HepG2 (cell line): ENCODE measurements around the gene DUOXA1.

Source experiments
- HDAC2 ChIP-seq: sonication (generic); formaldehyde crosslinking; IDR thresholded peaks from 2 replicates; pipeline ENCODE4 v1.4.0; 2020; ENCODE audit warnings: missing genetic modification reagents
- TF ChIP-seq, protein P1 (sequence below): sonication (generic); formaldehyde crosslinking; IDR thresholded peaks from 2 replicates; pipeline ENCODE4 v1.9.0; 2021; ENCODE audit warnings: missing genetic modification reagents, borderline replicate concordance
- TF ChIP-seq, protein P2 (sequence below): sonication (generic); formaldehyde crosslinking; IDR thresholded peaks from 2 replicates; pipeline ENCODE4 v1.5.0; 2020; ENCODE audit warnings: mild to moderate bottlenecking, missing genetic modification reagents, moderate library complexity
- TF ChIP-seq, protein P3 (sequence below): sonication (generic); formaldehyde crosslinking; IDR thresholded peaks from 2 replicates; pipeline ENCODE4 v1.5.1; 2020; ENCODE audit warnings: missing genetic modification reagents, mild to moderate bottlenecking, borderline replicate concordance

GRCh38 chr15:45083223-45083622 is 46.5 kb downstream of the DUOXA1 start:
- TF ChIP-seq HDAC2 (CRISPR knock-in tag): no peak
- TF ChIP-seq, protein P1, sequence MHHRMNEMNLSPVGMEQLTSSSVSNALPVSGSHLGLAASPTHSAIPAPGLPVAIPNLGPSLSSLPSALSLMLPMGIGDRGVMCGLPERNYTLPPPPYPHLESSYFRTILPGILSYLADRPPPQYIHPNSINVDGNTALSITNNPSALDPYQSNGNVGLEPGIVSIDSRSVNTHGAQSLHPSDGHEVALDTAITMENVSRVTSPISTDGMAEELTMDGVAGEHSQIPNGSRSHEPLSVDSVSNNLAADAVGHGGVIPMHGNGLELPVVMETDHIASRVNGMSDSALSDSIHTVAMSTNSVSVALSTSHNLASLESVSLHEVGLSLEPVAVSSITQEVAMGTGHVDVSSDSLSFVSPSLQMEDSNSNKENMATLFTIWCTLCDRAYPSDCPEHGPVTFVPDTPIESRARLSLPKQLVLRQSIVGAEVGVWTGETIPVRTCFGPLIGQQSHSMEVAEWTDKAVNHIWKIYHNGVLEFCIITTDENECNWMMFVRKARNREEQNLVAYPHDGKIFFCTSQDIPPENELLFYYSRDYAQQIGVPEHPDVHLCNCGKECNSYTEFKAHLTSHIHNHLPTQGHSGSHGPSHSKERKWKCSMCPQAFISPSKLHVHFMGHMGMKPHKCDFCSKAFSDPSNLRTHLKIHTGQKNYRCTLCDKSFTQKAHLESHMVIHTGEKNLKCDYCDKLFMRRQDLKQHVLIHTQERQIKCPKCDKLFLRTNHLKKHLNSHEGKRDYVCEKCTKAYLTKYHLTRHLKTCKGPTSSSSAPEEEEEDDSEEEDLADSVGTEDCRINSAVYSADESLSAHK: no peak
- TF ChIP-seq, protein P2, sequence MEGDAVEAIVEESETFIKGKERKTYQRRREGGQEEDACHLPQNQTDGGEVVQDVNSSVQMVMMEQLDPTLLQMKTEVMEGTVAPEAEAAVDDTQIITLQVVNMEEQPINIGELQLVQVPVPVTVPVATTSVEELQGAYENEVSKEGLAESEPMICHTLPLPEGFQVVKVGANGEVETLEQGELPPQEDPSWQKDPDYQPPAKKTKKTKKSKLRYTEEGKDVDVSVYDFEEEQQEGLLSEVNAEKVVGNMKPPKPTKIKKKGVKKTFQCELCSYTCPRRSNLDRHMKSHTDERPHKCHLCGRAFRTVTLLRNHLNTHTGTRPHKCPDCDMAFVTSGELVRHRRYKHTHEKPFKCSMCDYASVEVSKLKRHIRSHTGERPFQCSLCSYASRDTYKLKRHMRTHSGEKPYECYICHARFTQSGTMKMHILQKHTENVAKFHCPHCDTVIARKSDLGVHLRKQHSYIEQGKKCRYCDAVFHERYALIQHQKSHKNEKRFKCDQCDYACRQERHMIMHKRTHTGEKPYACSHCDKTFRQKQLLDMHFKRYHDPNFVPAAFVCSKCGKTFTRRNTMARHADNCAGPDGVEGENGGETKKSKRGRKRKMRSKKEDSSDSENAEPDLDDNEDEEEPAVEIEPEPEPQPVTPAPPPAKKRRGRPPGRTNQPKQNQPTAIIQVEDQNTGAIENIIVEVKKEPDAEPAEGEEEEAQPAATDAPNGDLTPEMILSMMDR: no peak
- TF ChIP-seq, protein P3, sequence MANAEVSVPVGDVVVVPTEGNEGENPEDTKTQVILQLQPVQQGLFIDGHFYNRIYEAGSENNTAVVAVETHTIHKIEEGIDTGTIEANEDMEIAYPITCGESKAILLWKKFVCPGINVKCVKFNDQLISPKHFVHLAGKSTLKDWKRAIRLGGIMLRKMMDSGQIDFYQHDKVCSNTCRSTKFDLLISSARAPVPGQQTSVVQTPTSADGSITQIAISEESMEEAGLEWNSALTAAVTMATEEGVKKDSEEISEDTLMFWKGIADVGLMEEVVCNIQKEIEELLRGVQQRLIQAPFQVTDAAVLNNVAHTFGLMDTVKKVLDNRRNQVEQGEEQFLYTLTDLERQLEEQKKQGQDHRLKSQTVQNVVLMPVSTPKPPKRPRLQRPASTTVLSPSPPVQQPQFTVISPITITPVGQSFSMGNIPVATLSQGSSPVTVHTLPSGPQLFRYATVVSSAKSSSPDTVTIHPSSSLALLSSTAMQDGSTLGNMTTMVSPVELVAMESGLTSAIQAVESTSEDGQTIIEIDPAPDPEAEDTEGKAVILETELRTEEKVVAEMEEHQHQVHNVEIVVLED (CRISPR knock-in tag): no peak
